BE2C (cell line): ENCODE data around the gene SPTSSA.
"Not testable (repeated sequence)": the region's sequence is repeated elsewhere in the genome, so short reads cannot be mapped to it uniquely, and the experiment has no call there.

ENCODE experiments used
- DNase-seq: peaks from one replicate; pipeline ENCODE4 v3.0.0-alpha.2; 2020
- H3K27me3 ChIP-seq: fragments of 250-450 bp; sonication (Bioruptor Pico); 2 replicates; pipeline ENCODE4 v1.5.1; 2020; ENCODE audit warnings: mild to moderate bottlenecking
- H3K36me3 ChIP-seq: fragments of 250-450 bp; sonication (Bioruptor Pico); 2 replicates; pipeline ENCODE4 v1.5.1; 2020; ENCODE audit warnings: mild to moderate bottlenecking
- H3K4me1 ChIP-seq: fragments of 250-450 bp; sonication (Bioruptor Pico); 2 replicates; pipeline ENCODE4 v1.5.1; 2020
- H3K4me3 ChIP-seq: 2 replicates; pipeline ENCODE4 v1.5.1; 2011; ENCODE audit warnings: low read depth, low read length
- H3K9me3 ChIP-seq: fragments of 250-450 bp; sonication (Bioruptor Pico); 2 replicates; pipeline ENCODE4 v1.5.1; 2020
- TF ChIP-seq, protein P1 (sequence below): IDR thresholded peaks from 2 replicates; pipeline ENCODE4 v1.5.1; 2012; ENCODE audit warnings: mild to moderate bottlenecking, low read depth, low read length

Gene SPTSSA

DNA sequence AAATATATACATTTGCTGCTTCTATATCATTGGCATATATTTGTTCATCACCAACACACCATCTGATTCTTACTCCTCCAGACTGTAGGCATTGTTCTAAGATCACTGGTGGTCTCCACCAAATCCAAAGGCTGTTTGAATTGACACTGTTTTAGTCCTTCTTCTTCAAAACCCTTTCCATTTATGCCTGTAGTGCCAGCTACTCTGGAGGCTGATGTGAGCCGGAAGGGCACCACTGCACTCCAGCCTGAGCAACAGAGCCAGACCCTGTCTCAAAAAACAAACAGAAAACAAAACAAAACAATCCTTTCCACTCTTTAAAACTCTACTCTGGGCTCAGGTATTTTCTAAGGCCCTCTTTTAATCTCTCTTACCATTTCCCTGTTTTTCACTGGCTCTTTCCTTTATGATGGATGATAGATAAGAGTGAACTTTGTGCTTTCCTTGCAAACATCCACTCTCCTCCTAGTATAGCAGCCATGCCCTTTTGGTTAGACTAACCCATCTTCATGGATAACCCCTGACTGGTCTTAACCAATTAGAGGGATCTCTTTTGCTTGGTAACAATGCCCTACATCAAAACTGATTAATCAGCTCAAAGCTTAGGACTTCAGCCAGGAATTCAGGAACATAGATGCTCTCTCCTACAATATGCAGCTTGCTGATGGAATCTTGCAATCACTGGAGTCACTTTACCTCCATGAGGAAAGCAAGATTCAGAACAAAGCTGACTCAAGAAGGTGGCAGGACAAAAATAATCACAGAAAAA lies 24.9 kb downstream of the SPTSSA start:
- TF ChIP-seq, protein P1, sequence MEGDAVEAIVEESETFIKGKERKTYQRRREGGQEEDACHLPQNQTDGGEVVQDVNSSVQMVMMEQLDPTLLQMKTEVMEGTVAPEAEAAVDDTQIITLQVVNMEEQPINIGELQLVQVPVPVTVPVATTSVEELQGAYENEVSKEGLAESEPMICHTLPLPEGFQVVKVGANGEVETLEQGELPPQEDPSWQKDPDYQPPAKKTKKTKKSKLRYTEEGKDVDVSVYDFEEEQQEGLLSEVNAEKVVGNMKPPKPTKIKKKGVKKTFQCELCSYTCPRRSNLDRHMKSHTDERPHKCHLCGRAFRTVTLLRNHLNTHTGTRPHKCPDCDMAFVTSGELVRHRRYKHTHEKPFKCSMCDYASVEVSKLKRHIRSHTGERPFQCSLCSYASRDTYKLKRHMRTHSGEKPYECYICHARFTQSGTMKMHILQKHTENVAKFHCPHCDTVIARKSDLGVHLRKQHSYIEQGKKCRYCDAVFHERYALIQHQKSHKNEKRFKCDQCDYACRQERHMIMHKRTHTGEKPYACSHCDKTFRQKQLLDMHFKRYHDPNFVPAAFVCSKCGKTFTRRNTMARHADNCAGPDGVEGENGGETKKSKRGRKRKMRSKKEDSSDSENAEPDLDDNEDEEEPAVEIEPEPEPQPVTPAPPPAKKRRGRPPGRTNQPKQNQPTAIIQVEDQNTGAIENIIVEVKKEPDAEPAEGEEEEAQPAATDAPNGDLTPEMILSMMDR, result no peak

DNA sequence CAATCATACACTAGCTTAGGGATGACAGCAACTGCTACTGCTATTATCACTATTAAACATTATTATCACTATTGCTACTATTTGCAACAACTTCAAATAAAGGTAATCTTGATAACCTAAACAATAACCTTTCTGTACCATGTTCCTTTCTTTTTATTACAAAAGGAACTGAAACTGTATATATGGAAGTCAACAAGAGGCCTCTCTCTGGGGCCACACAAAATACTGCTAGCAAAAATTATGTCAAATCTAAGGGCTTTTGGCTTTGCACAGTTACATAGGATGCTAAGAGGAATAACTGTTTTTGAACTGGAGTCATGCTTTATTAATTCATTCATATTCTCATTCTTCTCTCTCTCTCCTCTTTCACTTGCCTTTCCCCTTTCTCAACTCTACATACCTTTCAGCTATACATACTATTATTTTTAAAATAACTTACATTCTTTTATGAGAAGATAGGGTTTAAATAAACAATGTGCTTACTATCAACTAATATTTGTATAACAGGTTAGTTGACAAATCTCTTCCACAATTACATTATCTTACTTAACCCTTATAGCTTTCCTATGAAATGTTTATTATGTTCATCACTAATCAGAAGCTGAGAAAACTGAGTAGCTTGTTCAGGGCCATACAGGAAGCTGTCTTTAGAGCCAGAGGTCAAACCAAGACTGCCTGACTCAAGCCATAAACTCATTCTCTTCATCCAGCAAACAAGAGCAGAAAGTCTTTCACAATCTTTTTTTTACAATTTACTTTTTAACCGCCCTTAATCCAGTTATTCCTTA lies 25.7 kb downstream of the SPTSSA start:
- Histone ChIP-seq H3K4me1 (no peaks in the 10 kb centered on the region; the same call in 1 of the 2 replicates), H3K9me3 (no peaks in the 10 kb centered on the region), H3K27me3 (no peaks in the 10 kb centered on the region), H3K4me3 (no peak overlapping the region), H3K36me3 (peaks cover 3% of the 10 kb centered on the region; the same call in 1 of the 2 replicates)
- TF ChIP-seq, protein P1, result no peak
- no peak for DNase-seq

More for the DNA sequence above, 24.9 kb downstream of the SPTSSA start:
- no peak for DNase-seq
- H3K27me3 ChIP-seq, result no peaks in the 10 kb centered on the region
- H3K4me3 ChIP-seq, result no peak overlapping the region
- no peaks in the 10 kb centered on the region for H3K9me3 ChIP-seq
- no peaks in the 10 kb centered on the region; the same call in 1 of the 2 replicates for H3K4me1 ChIP-seq
- peaks cover 3% of the 10 kb centered on the region; the same call in 1 of the 2 replicates for H3K36me3 ChIP-seq

DNA sequence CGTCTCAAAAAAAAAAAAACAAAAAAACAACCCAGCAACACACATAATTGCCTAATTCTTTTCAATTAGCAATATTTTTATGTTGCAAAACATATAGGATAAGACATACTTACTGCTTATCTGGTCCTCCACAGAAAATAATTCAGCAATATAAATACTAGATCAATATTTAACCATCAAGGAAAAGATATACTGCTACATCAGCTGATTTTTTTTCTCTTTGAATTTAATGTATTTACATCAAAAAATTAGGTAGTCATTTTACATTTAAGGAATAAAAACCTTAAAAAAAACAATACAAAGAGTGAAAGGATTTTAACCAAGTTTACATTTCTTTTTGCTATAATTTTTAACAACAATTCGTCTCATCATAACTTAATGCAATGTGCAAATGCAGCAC lies 28.1 kb downstream of the SPTSSA start:
- no peaks in the 10 kb centered on the region; the same call in 1 of the 2 replicates for H3K4me1 ChIP-seq
- no peak overlapping the region for H3K4me3 ChIP-seq
- H3K27me3 ChIP-seq, result no peaks in the 10 kb centered on the region
- DNase-seq, result no peak
- TF ChIP-seq, protein P1, result no peak
- H3K36me3 ChIP-seq, result peaks cover 3% of the 10 kb centered on the region
- H3K9me3 ChIP-seq, result no peaks in the 10 kb centered on the region; the same call in 1 of the 2 replicates

DNA sequence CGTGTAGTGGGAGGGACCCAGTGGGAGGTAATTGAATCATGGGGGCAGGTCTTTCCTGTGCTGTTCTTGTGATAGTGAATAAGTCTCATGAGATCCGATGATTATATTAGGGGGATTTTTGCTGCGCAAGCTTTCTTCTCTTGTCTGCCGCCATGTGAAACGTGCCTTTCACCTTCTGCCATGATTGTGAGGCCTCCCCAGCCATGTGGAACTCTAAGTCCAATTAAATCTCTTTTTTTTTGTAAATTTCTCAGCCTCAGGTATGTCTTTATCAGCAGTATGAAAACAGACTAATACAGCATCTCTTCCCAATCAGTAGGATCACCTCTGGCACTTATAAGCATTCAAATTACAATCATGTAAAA lies 34.0 kb downstream of the SPTSSA start:
- not testable (repeated sequence) for H3K4me3 ChIP-seq, H3K36me3 ChIP-seq, DNase-seq, H3K4me1 ChIP-seq, H3K9me3 ChIP-seq, H3K27me3 ChIP-seq

DNA sequence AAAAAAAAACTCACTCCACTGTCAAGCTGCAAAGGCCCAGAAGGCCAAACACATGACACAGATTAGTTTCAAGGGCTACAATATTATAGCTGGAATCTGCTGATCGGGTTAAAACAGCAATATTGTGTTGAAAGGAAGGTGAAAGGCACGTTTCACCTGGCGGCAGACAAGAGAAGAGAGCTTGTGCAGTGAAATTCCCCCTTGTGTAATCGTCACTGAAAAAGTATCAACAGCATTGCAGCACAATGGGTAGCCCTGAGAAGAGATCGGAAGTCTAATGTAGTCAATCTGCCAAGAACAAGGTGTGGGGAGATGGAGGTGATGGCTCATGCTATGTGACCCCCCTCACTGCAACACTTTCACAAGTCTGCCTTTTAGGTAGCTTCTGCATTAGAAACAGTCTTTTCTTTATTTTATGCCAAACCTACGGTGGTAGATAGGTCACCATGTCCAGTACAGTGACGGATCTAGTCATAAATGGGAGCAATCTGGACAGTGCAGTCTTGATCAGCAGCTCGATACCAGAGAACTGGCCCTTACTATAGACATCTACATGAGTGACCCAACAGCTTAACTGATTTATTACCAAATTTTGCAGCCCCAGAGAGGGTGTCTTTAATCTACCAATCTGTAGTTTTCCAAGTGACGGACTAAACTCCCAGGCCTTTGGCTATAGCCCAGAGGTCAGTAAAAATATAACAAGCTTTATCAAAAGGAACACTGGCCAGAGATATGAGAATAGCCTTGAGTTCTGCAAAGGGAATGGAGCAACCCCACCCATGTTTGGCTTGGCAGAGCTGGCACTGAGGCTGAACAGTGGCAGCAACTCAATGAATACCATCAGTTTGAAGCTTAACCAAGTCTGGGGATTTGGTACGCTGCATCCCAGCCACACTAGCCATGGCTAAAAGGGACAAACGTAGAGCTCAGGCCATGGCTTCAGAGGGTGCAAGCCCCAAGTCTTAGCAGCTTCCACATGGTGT lies 35.4 kb downstream of the SPTSSA start:
- no peak for DNase-seq
- Histone ChIP-seq H3K4me1 (peaks cover 9% of the 10 kb centered on the region; the same call in 1 of the 2 replicates), H3K9me3 (no peaks in the 10 kb centered on the region; the same call in 1 of the 2 replicates), H3K4me3 (no peak overlapping the region), H3K36me3 (no peaks in the 10 kb centered on the region; the same call in 1 of the 2 replicates), H3K27me3 (no peaks in the 10 kb centered on the region)
- TF ChIP-seq, protein P1, result no peak
